ENCODE measurements around the gene MYO10.

DNA sequence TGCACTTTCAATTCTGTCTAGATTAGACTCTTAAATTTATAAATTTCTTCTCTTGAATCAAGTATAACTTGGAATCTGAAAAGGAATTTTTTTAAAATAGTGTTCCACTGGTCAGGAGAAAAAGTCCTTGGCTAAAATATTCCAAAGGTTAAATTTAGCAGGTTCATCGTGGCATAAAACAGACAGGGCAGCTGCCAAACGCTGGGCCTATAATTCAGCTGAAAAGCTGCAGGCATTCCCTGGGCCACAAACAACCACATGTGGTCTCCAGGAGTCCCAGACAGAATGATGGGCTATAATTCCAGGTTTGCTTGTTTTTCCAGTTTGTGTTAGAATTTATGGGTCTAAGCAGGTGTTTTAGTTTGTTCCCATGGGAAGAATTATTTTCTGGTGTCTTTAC is 248.2 kb downstream of the MYO10 start:
- no peak for TF ChIP-seq EP300 (IDR thresholded peaks at IDR 0.05)
- TF ChIP-seq, protein P1, sequence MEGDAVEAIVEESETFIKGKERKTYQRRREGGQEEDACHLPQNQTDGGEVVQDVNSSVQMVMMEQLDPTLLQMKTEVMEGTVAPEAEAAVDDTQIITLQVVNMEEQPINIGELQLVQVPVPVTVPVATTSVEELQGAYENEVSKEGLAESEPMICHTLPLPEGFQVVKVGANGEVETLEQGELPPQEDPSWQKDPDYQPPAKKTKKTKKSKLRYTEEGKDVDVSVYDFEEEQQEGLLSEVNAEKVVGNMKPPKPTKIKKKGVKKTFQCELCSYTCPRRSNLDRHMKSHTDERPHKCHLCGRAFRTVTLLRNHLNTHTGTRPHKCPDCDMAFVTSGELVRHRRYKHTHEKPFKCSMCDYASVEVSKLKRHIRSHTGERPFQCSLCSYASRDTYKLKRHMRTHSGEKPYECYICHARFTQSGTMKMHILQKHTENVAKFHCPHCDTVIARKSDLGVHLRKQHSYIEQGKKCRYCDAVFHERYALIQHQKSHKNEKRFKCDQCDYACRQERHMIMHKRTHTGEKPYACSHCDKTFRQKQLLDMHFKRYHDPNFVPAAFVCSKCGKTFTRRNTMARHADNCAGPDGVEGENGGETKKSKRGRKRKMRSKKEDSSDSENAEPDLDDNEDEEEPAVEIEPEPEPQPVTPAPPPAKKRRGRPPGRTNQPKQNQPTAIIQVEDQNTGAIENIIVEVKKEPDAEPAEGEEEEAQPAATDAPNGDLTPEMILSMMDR (IDR thresholded peaks at IDR 0.05) = no peak
- no peak for TF ChIP-seq POLR2A (IDR thresholded peaks at IDR 0.05)
